ENCODE results near the gene HCN2.
"Not testable (repeated sequence)": the region's sequence is repeated elsewhere in the genome, so short reads cannot be mapped to it uniquely, and the experiment has no call there.

HCN2 gene

GRCh38 chr19:582497-583197 is 7.0 kb upstream of the HCN2 start:
- Histone ChIP-seq H3K27ac (no peak overlapping the region), H3K9me3 (ENCODE audit: severe bottlenecking) (no peaks in the 10 kb centered on the region), H3K36me3 (peaks cover 52% of the 10 kb centered on the region), H3K27me3 (ENCODE audit: insufficient read depth, low read depth, severe bottlenecking) (no peaks in the 10 kb centered on the region), H3K4me3 (ENCODE audit: low read depth, low read length) (no peak overlapping the region)
- TF ChIP-seq CTCF (IDR thresholded peaks at IDR 0.05; ENCODE audit: low read depth, low read length): no peak
- DNase-seq: no peak

GRCh38 chr19:583198-583967 is 6.3 kb upstream of the HCN2 start:
- peaks cover 3% of the 10 kb centered on the region for H3K27me3 ChIP-seq (ENCODE audit: insufficient read depth, low read depth, severe bottlenecking)
- H3K36me3 ChIP-seq: peaks cover 44% of the 10 kb centered on the region
- H3K27ac ChIP-seq: peak overlapping the region; percentile 54
- no peak for TF ChIP-seq CTCF (IDR thresholded peaks at IDR 0.05; ENCODE audit: low read depth, low read length)
- no peak overlapping the region for H3K4me3 ChIP-seq (ENCODE audit: low read depth, low read length)
- DNase-seq: no peak
- no peaks in the 10 kb centered on the region for H3K9me3 ChIP-seq (ENCODE audit: severe bottlenecking)

GRCh38 chr19:583968-584239 is 5.8 kb upstream of the HCN2 start:
- peaks cover 8% of the 10 kb centered on the region for H3K27me3 ChIP-seq (ENCODE audit: insufficient read depth, low read depth, severe bottlenecking)
- H3K4me3 ChIP-seq (ENCODE audit: low read depth, low read length): no peak overlapping the region
- H3K9me3 ChIP-seq (ENCODE audit: severe bottlenecking): no peaks in the 10 kb centered on the region
- no peak for TF ChIP-seq CTCF (IDR thresholded peaks at IDR 0.05; ENCODE audit: low read depth, low read length)
- H3K36me3 ChIP-seq: peaks cover 41% of the 10 kb centered on the region
- no peak for DNase-seq
- H3K27ac ChIP-seq: peak overlapping the region; percentile 54

- DNase-seq: peak; percentile 85
- Histone ChIP-seq H3K27me3 (ENCODE audit: insufficient read depth, low read depth, severe bottlenecking) (peaks cover 12% of the 10 kb centered on the region), H3K36me3 (peaks cover 35% of the 10 kb centered on the region), H3K9me3 (ENCODE audit: severe bottlenecking) (no peaks in the 10 kb centered on the region), H3K27ac (peak overlapping the region; percentile 54), H3K4me3 (ENCODE audit: low read depth, low read length) (no peak overlapping the region)
- peak; percentile 100 for TF ChIP-seq CTCF (IDR thresholded peaks at IDR 0.05; ENCODE audit: low read depth, low read length)
Measured at GRCh38 chr19:584240-585001, 5.3 kb upstream of the HCN2 start.

- H3K4me3 ChIP-seq (ENCODE audit: low read depth, low read length); H3K9me3 ChIP-seq (ENCODE audit: severe bottlenecking); H3K27ac ChIP-seq; DNase-seq: not testable (repeated sequence)
- H3K27me3 ChIP-seq (ENCODE audit: insufficient read depth, low read depth, severe bottlenecking): peaks cover 12% of the 10 kb centered on the region
- peaks cover 28% of the 10 kb centered on the region for H3K36me3 ChIP-seq
Measured at GRCh38 chr19:585146-585545, 4.5 kb upstream of the HCN2 start.

GRCh38 chr19:585551-586110 is 4.0 kb upstream of the HCN2 start:
- H3K36me3 ChIP-seq: peaks cover 24% of the 10 kb centered on the region
- DNase-seq: no peak
- no peak for TF ChIP-seq CTCF (IDR thresholded peaks at IDR 0.05; ENCODE audit: low read depth, low read length)
- peaks cover 12% of the 10 kb centered on the region for H3K27me3 ChIP-seq (ENCODE audit: insufficient read depth, low read depth, severe bottlenecking)
- H3K27ac ChIP-seq: no peak overlapping the region
- no peak overlapping the region for H3K4me3 ChIP-seq (ENCODE audit: low read depth, low read length)
- no peaks in the 10 kb centered on the region for H3K9me3 ChIP-seq (ENCODE audit: severe bottlenecking)
